ENCODE results near the gene GPC6. TPM values are rescaled to one million over a fixed set of nuclear protein-coding genes. Genes with fewer than 3 reads are reported as not detected.

GPC6 gene
- total RNA-seq, 1 donor from 2014 or later: 18.7 TPM

DNA sequence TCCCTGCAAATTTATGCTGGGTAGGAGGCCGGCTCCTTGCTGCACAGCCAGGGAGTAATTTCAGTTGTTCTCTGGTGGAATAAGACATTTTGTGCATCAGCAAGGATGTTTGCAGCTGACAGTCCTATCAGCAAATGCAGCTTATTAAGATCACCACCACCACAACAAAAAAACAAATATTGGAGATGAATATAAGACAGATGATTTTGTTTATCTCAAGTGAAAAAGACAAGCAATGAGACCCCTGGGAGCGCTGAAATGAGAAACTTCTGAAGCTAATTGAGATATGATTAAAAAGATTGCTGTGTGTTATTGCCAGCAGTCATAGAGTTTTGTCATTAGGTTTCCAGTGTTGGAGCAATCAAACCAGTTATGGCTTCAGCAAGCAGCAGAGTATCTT is 505.6 kb downstream of the GPC6 start:
- DNase-seq (ENCODE audit: low read depth): no peak
- no peak overlapping the region for H3K4me3 ChIP-seq (ENCODE audit: low read depth, low read length)
- TF ChIP-seq CTCF (conservative IDR thresholded peaks at IDR 0.05; ENCODE audit: low read depth, low read length): no peak

DNA sequence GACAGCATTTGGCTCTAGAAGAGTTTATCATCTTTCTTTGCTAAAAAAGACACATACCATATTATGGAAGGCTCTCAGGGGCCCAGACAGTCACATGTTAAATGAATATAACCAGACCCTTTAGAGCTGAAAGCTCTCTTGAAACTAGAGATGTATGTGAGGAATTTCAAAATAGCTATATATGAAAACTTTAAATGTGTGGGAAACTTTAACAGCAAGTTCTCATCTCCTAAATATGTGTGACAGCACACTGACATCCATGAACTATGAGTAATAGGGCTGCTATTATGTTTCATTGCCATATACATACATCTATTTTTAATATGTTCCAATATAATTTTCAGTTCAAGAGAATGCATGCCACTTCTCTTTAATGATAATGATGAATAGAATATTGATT is 509.5 kb downstream of the GPC6 start:
- no peak for DNase-seq (ENCODE audit: low read depth)
- no peak for TF ChIP-seq CTCF (conservative IDR thresholded peaks at IDR 0.05; ENCODE audit: low read depth, low read length)

DNA sequence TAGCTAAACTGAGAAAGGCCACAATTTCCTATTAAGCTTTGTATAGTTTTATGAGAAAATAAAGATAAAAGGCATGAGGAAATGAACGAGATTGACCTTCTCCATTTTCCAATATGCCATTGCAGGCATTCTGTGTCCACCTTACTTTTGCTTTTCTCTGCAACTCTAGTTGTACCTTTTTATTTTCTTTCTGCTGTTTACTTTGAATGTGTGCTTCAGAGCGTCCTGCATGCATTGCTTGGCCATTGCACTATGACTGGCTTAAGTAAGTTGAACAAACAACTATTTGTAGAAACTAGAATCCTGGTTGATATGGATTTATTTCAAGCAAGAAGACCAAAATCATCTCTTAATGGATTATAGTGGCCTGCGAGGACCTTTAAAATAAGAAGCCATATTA is 510.3 kb downstream of the GPC6 start:
- no peak for TF ChIP-seq CTCF (conservative IDR thresholded peaks at IDR 0.05; ENCODE audit: low read depth, low read length)
- no peak overlapping the region for H3K4me3 ChIP-seq (ENCODE audit: low read depth, low read length)
- no peak for DNase-seq (ENCODE audit: low read depth)

More for the DNA sequence above, 509.5 kb downstream of the GPC6 start:
- no peak overlapping the region for H3K4me3 ChIP-seq (ENCODE audit: low read depth, low read length)

DNA sequence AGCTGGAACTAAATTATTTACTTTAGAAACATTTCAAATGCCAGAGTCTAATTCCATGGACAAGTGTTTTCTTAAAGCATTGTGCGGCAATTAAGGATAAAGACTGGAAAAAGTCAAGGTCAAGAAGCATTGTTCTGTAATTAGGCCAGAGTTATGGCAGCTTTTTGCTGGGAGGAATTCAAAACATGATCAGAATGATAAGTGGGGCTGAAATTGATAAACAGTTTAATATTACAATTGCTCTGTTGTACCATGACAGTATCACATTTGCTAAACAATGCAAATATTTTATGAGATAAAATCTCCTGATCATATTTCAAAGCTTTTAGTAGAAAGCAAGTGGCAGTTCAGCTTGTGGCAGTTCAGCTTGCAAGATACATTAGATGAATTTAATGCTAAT is 513.7 kb downstream of the GPC6 start:
- no peak for TF ChIP-seq CTCF (conservative IDR thresholded peaks at IDR 0.05; ENCODE audit: low read depth, low read length)
- no peak overlapping the region for H3K4me3 ChIP-seq (ENCODE audit: low read depth, low read length)
- DNase-seq (ENCODE audit: low read depth): no peak

GRCh38 chr13:93744033-93744432 is 517.4 kb downstream of the GPC6 start:
- H3K4me3 ChIP-seq (ENCODE audit: low read depth, low read length): no peak overlapping the region
- TF ChIP-seq CTCF (conservative IDR thresholded peaks at IDR 0.05; ENCODE audit: low read depth, low read length): no peak
- DNase-seq (ENCODE audit: low read depth): no peak

- H3K4me3 ChIP-seq (ENCODE audit: low read depth, low read length): no peak overlapping the region
- DNase-seq (ENCODE audit: low read depth): no peak
- TF ChIP-seq CTCF (conservative IDR thresholded peaks at IDR 0.05; ENCODE audit: low read depth, low read length): no peak
Measured at GRCh38 chr13:93744886-93745285, 518.3 kb downstream of the GPC6 start.

- no peak for TF ChIP-seq CTCF (conservative IDR thresholded peaks at IDR 0.05; ENCODE audit: low read depth, low read length)
- H3K4me3 ChIP-seq (ENCODE audit: low read depth, low read length): no peak overlapping the region
- DNase-seq (ENCODE audit: low read depth): no peak
Measured at GRCh38 chr13:93745884-93746283, 519.3 kb downstream of the GPC6 start.

Data from epithelial cell of proximal tubule (primary cell).